ENCODE measurements around the gene PARD3. TPM values are rescaled to one million over a fixed set of nuclear protein-coding genes. Genes with fewer than 3 reads are reported as not detected.

PARD3 gene
- total RNA-seq, 1 experiment from 2014 or later, result 51.8 TPM

- no peak for TF ChIP-seq SOX15 (CRISPR knock-in tag; IDR thresholded peaks at IDR 0.05)
Observed at GRCh38 chr10:34838366-34838900, 23.3 kb upstream of the PARD3 start (continued).

DNA sequence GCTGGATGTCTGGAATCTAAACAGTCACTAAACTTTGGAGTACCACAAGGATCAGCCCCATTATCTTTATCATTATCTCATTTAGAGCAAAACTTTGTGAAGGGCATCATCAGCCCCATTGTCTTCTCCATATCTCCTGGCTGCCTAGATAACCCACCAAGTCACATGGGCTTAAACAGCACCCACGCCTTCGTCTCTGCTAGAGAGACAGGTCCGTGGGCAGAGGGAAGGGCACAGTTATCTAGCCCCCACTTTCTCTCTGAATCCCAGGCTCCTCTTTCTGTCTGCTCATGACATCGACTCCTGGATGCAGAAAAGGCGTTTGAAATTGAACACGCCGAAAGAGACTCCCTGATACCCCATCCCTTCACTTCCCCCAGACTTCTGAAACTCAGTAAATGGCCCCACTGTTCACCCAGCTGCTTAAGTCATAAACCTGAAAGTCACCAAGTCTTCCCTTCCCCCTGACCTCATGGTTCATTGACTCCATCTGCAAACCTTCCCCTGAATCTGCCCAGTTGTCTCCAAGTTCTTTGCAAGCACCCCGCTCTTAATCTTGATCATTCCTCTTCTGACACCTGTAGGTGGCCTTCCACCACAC is 20.9 kb upstream of the PARD3 start:
- ATAC-seq (no peak), DNase-seq (ENCODE audit: low spot score) (no peak)
- ChIA-PET CTCF (no interaction called here), POLR2A (no interaction called here)
- Mint-ChIP-seq H3K36me3 (no peaks in the 10 kb centered on the region), H3K4me3 (no peak overlapping the region), H3K4me1 (peaks cover 2% of the 10 kb centered on the region; the same call in 1 of the 2 replicates), H3K27ac (no peak overlapping the region), H3K27me3 (ENCODE audit: low read depth) (no peaks in the 10 kb centered on the region), H3K9me3 (peaks cover 4% of the 10 kb centered on the region; the same call in 1 of the 2 replicates)
- TF ChIP-seq GABPB1 (CRISPR knock-in tag; IDR thresholded peaks at IDR 0.05) (no peak), ESRRA (CRISPR knock-in tag; IDR thresholded peaks at IDR 0.05; ENCODE audit: borderline replicate concordance) (no peak), ZNF396 (CRISPR knock-in tag; IDR thresholded peaks at IDR 0.05; ENCODE audit: borderline replicate concordance) (no peak), ZNF532 (CRISPR knock-in tag; IDR thresholded peaks at IDR 0.05; ENCODE audit: borderline replicate concordance) (no peak), CBFB (CRISPR knock-in tag; IDR thresholded peaks at IDR 0.05; ENCODE audit: low read depth) (no peak)
- TF ChIP-seq, protein P1, sequence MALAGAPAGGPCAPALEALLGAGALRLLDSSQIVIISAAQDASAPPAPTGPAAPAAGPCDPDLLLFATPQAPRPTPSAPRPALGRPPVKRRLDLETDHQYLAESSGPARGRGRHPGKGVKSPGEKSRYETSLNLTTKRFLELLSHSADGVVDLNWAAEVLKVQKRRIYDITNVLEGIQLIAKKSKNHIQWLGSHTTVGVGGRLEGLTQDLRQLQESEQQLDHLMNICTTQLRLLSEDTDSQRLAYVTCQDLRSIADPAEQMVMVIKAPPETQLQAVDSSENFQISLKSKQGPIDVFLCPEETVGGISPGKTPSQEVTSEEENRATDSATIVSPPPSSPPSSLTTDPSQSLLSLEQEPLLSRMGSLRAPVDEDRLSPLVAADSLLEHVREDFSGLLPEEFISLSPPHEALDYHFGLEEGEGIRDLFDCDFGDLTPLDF (CRISPR knock-in tag; IDR thresholded peaks at IDR 0.05), result no peak
- TF ChIP-seq, protein P2, sequence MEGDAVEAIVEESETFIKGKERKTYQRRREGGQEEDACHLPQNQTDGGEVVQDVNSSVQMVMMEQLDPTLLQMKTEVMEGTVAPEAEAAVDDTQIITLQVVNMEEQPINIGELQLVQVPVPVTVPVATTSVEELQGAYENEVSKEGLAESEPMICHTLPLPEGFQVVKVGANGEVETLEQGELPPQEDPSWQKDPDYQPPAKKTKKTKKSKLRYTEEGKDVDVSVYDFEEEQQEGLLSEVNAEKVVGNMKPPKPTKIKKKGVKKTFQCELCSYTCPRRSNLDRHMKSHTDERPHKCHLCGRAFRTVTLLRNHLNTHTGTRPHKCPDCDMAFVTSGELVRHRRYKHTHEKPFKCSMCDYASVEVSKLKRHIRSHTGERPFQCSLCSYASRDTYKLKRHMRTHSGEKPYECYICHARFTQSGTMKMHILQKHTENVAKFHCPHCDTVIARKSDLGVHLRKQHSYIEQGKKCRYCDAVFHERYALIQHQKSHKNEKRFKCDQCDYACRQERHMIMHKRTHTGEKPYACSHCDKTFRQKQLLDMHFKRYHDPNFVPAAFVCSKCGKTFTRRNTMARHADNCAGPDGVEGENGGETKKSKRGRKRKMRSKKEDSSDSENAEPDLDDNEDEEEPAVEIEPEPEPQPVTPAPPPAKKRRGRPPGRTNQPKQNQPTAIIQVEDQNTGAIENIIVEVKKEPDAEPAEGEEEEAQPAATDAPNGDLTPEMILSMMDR (IDR thresholded peaks at IDR 0.05), result no peak

- Mint-ChIP-seq H3K36me3 (no peaks in the 10 kb centered on the region), H3K27me3 (ENCODE audit: low read depth) (no peaks in the 10 kb centered on the region), H3K9me3 (peaks cover 4% of the 10 kb centered on the region; the same call in 1 of the 2 replicates), H3K4me1 (peaks cover 10% of the 10 kb centered on the region), H3K4me3 (no peak overlapping the region), H3K27ac (no peak overlapping the region)
- POLR2A ChIA-PET, result no interaction called here
- DNase-seq (ENCODE audit: low spot score) (no peak), ATAC-seq (no peak)
- CTCF ChIA-PET, result no interaction called here
- TF ChIP-seq, protein P3, sequence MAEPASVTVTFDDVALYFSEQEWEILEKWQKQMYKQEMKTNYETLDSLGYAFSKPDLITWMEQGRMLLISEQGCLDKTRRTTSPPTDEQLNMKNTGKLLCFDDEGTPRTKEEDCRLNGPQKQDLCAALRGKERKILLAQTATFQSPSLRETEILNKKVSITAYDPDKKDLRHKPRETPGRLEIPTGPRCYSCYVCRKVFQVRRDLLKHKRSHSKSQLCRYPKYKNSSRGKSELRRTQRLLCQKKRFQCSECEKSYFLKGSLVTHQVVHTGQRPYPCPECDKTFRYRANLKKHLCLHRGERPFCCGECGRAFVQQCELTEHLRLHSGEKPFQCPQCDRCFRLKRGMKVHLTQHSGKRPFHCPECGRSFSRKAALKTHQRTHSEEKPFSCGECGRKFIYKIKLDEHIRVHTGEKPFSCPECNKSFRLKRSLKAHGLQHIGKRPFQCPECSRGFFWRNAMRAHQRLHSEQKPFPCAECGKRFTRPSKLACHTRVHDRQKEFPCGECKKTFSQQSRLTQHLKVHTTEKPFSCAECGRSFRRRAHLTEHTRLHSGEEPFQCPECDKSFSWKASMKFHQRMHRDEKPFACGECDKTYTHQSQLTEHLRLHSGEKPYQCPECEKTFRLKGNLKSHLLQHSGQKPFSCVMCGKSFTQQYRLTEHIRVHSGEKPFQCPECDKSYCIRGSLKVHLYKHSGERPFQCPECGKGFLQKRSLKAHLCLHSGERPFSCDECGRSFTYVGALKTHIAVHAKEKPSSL (CRISPR knock-in tag; conservative IDR thresholded peaks at IDR 0.05), result no peak
- no peak for TF ChIP-seq CBFB (CRISPR knock-in tag; IDR thresholded peaks at IDR 0.05; ENCODE audit: low read depth)
- no peak for TF ChIP-seq FOXP4 (CRISPR knock-in tag; IDR thresholded peaks at IDR 0.05)
- TF ChIP-seq, protein P4, sequence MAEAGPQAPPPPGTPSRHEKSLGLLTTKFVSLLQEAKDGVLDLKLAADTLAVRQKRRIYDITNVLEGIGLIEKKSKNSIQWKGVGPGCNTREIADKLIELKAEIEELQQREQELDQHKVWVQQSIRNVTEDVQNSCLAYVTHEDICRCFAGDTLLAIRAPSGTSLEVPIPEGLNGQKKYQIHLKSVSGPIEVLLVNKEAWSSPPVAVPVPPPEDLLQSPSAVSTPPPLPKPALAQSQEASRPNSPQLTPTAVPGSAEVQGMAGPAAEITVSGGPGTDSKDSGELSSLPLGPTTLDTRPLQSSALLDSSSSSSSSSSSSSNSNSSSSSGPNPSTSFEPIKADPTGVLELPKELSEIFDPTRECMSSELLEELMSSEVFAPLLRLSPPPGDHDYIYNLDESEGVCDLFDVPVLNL (CRISPR knock-in tag; IDR thresholded peaks at IDR 0.05; ENCODE audit: borderline replicate concordance, low read depth), result no peak
- TF ChIP-seq ZNF263 (CRISPR knock-in tag; IDR thresholded peaks at IDR 0.05; ENCODE audit: low read depth), result no peak
- TF ChIP-seq ZNF512 (CRISPR knock-in tag; IDR thresholded peaks at IDR 0.05; ENCODE audit: borderline replicate concordance), result no peak
Observed at GRCh38 chr10:34834274-34834673, 19.2 kb upstream of the PARD3 start.
